GM12878 (cell line): ENCODE data around the gene KRT81. TPM values are rescaled to one million over a fixed set of nuclear protein-coding genes. Genes with fewer than 3 reads are reported as not detected.

Experiments used
- ATAC-seq: fragments of 200-7000 bp; cut with Tn5 transposase; 3 replicates; pipeline ENCODE4 v1.9.1; 2020; ENCODE audit warnings: mild to moderate bottlenecking, moderate library complexity
- BruUV-seq: library from RNA; stranded (reverse); fragments of 400-500 nt; replicated peaks from 2 replicates; lab custom pipeline; 2021; lab: Mats Ljungman, UMichigan
- CTCF ChIA-PET: fragments of 300-600 bp; sonication (Branson Sonifier 250); formaldehyde crosslinking; extraction: SDS; loops from one replicate; lab custom pipeline; 2021; ENCODE audit warnings: inconsistent platforms; lab: Yijun Ruan, JAX
- POLR2A ChIA-PET: fragments of 350-600 bp; formaldehyde crosslinking; extraction: SDS; loops from one replicate; lab custom pipeline; 2021; ENCODE audit warnings: inconsistent platforms; lab: Charles Lee
- RAD21 ChIA-PET: fragments of 300-600 bp; sonication (Branson Sonifier 250); formaldehyde crosslinking; loops from one replicate; lab custom pipeline; 2023; ENCODE audit warnings: antibody characterized with exemption; ENCODE audit not compliant: unreplicated experiment; lab: Charles Lee
- SMC1A ChIA-PET: fragments of 300-600 bp; sonication (Branson Sonifier 250); formaldehyde crosslinking; loops from one replicate; lab custom pipeline; 2023; ENCODE audit not compliant: unreplicated experiment, uncharacterized antibody; lab: Charles Lee
- DNase-seq: peaks from one replicate; pipeline ENCODE4 v3.0.0-alpha.2; 2011; ENCODE audit warnings: low read depth, low spot score
- FAIRE-seq: peaks from 3 replicates; lab custom pipeline; 2011; peaks lifted over from hg19 to GRCh38; lab: Jason Lieb, UNC
- H2AFZ ChIP-seq: 2 replicates; pipeline ENCODE4 v1.6.0; 2011; ENCODE audit warnings: low read depth, low read length, control low read depth; ENCODE audit not compliant: control insufficient read depth
- H3K27ac ChIP-seq: 2 replicates; pipeline ENCODE4 v1.5.1; 2011; ENCODE audit warnings: control low read depth; ENCODE audit not compliant: control insufficient read depth, insufficient read depth
- H3K27me3 ChIP-seq, 2 experiments: replicated peaks in 1 of 2; 2 replicates each; pipeline versions ENCODE4 v1.6.0 to v1.6.1; 2011; ENCODE audit warnings: low read length in 1 of 2; ENCODE audit not compliant: control insufficient read depth in 2 of 2, insufficient read depth in 2 of 2
- H3K36me3 ChIP-seq, 2 experiments: 2 replicates each; pipeline ENCODE4 v1.5.1; 2011; ENCODE audit warnings: low read length in 1 of 2; ENCODE audit not compliant: control insufficient read depth in 2 of 2, insufficient read depth in 2 of 2
- H3K4me1 ChIP-seq: 2 replicates; pipeline ENCODE4 v1.6.1; 2011; ENCODE audit warnings: mild to moderate bottlenecking, low read length, moderate library complexity, mixed read lengths; ENCODE audit not compliant: control insufficient read depth, insufficient read depth
- H3K4me2 ChIP-seq: 2 replicates; pipeline ENCODE4 v1.6.0; 2011; ENCODE audit warnings: control low read depth; ENCODE audit not compliant: control insufficient read depth, insufficient read depth
- H3K4me3 ChIP-seq: fragments of 200-600 bp; sonication (generic); 2 replicates; pipeline ENCODE4 v1.5.1; 2016
- H3K79me2 ChIP-seq: 2 replicates; pipeline ENCODE4 v1.6.0; 2011; ENCODE audit warnings: low read length; ENCODE audit not compliant: control insufficient read depth, insufficient read depth
- H3K9ac ChIP-seq: 2 replicates; pipeline ENCODE4 v1.8.0; 2011; ENCODE audit warnings: low read length, control low read depth, mixed read lengths; ENCODE audit not compliant: control insufficient read depth, insufficient read depth
- H3K9me3 ChIP-seq: replicated peaks from 3 replicates; pipeline ENCODE4 v1.5.1; 2011; ENCODE audit warnings: mild to moderate bottlenecking, low read length; ENCODE audit not compliant: control insufficient read depth, insufficient read depth
- H4K20me1 ChIP-seq: 2 replicates; pipeline ENCODE4 v1.6.0; 2011; ENCODE audit not compliant: control insufficient read depth, insufficient read depth
- MEF2A ChIP-seq: IDR thresholded peaks from 2 replicates; pipeline ENCODE4 v1.6.1; 2011; ENCODE audit warnings: low read depth, mild to moderate bottlenecking, low read length, moderate library complexity; ENCODE audit not compliant: insufficient read depth
- NFYB ChIP-seq: IDR thresholded peaks from 2 replicates; pipeline ENCODE4 v1.6.1; 2011; ENCODE audit warnings: low read depth, mild to moderate bottlenecking, low read length, improper control_type of control experiment, moderate library complexity; ENCODE audit not compliant: insufficient read depth
- TCF3 ChIP-seq: IDR thresholded peaks from 2 replicates; pipeline ENCODE4 v1.6.1; 2012; ENCODE audit warnings: low read depth, mild to moderate bottlenecking, low read length, borderline replicate concordance; ENCODE audit not compliant: insufficient read depth
- WGBS: methylation state at CpG from one replicate; pipeline ENCODE4 v1.1.6; 2016; ENCODE audit warnings: low lambda C conversion rate; ENCODE audit not compliant: insufficient replicate concordance, insufficient coverage; ENCODE audit errors: missing lambda C conversion rate; 5-methylcytosine and 5-hydroxymethylcytosine counted together
- in situ Hi-C: fragments of 300-500 bp; cut with MboI; formaldehyde crosslinking; loops from 9 replicates; pipeline ENCODE4 v1.14.3; 2018; ENCODE audit warnings: mixed read lengths
- intact Hi-C: fragments of 100-400 bp; cut with micrococcal nuclease; formaldehyde crosslinking; loops from one replicate; pipeline ENCODE4 v1.14.2; 2022; ENCODE audit not compliant: unreplicated experiment
- polyA plus RNA-seq, 11 experiments: library from polyadenylated mRNA; depleted of rRNA in 4 of 11; unstranded in 6 of 11; stranded (reverse) in 5 of 11; fragments of >200 nt; fragmentation: Nextera tagmentation in 4 of 11; fragmentation: Illumina TruSeq in 1 of 11; extraction: Ambion mirVana in 4 of 11; extraction: Trizol in 1 of 11; gene quantifications; 1 replicate in 1 of 11; 2 replicates in 10 of 11; pipeline versions ENCODE4 v1.2.1 to v1.2.3, GENCODE V29; 2011 to 2016; ENCODE audit warnings: inconsistent platforms in 2 of 11, missing spikeins in 2 of 11, low read depth in 1 of 11
- total RNA-seq, 4 experiments: library from RNA; depleted of rRNA in 3 of 4; stranded (reverse); fragments of >200 nt in 3 of 4; fragmentation: Illumina TruSeq in 1 of 4; extraction: Trizol in 1 of 4; gene quantifications; 2 replicates each; pipeline versions ENCODE4 v1.2.1 to v1.2.3, GENCODE V29; 2013 to 2021
- TF ChIP-seq, protein P1 (sequence below): fragments of 450-650 bp; formaldehyde crosslinking; IDR thresholded peaks from 2 replicates; pipeline ENCODE4 v1.4.0; 2020; ENCODE audit warnings: mild to moderate bottlenecking, moderate library complexity

The KRT81 gene
- total and polyA plus RNA-seq, 10 of the 15 experiments (the other 5 are each of a cell fraction or from before 2014, with no cell fraction given) = 0.05 to 0.15 TPM; not detected in 8

DNA sequence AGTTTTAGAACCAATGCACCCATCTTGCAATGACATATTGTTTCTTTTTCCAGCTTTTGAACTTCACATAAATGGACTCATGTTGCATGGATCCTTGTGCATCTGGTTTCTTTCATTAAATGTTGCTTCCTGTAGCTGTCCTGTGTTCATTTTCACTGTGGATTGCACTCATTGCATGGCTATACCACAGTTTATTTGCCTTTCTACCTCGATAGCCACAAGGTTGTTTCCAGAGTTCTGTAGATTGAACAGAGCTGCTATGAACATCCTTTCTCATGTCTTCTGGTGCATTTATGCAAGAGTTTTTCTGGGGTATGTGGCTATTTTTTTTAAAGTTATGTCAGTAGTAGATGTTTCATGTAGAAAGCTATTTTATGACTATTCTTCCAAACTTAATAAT, 3.5 kb upstream of the KRT81 start:
- Histone ChIP-seq H3K9me3 (no peaks in the 10 kb centered on the region), H4K20me1 (no peaks in the 10 kb centered on the region), H3K4me1 (no peaks in the 10 kb centered on the region), H3K27ac (no peak overlapping the region), H2AFZ (no peak overlapping the region), H3K4me3 (no peak overlapping the region), H3K4me2 (no peak overlapping the region), H3K36me3 (no peaks in the 10 kb centered on the region), H3K27me3 (peaks cover 0 to 1% of the 10 kb centered on the region in 2 experiments; a peak in 2 of 4 replicates), H3K9ac (no peak overlapping the region), H3K79me2 (no peaks in the 10 kb centered on the region)
- DNase-seq = no peak
- ChIA-PET CTCF (interaction anchor here (0.7 to 7.0 kb wide), 3 partner anchors 15 to 385 kb away, joined by 3 to 39 read pairs (median 4); partner anchors contain the start of gene KRT1), RAD21 (interaction anchor here (1.8 kb wide), 1 partner anchor 51 kb away, joined by 5 read pairs; no protein-coding TSS in a partner anchor), POLR2A (interaction anchor here (0.5 to 0.6 kb wide), 2 partner anchors 12 to 981 kb away, joined by 4 read pairs; no protein-coding TSS in a partner anchor), SMC1A (interaction anchor here (1.0 kb wide), 1 partner anchor 20 kb away, joined by 4 read pairs; no protein-coding TSS in a partner anchor)
- no TSS peak for BruUV-seq
- in situ Hi-C loops = no loop called here
- ATAC-seq = no peak
- intact Hi-C loops = no loop called here
- 0% methylated on average over 1 of the region's 1 CpG for WGBS
- FAIRE-seq = no peak
- TF ChIP-seq MEF2A = no peak
- no peak for TF ChIP-seq TCF3
- TF ChIP-seq, protein P1, sequence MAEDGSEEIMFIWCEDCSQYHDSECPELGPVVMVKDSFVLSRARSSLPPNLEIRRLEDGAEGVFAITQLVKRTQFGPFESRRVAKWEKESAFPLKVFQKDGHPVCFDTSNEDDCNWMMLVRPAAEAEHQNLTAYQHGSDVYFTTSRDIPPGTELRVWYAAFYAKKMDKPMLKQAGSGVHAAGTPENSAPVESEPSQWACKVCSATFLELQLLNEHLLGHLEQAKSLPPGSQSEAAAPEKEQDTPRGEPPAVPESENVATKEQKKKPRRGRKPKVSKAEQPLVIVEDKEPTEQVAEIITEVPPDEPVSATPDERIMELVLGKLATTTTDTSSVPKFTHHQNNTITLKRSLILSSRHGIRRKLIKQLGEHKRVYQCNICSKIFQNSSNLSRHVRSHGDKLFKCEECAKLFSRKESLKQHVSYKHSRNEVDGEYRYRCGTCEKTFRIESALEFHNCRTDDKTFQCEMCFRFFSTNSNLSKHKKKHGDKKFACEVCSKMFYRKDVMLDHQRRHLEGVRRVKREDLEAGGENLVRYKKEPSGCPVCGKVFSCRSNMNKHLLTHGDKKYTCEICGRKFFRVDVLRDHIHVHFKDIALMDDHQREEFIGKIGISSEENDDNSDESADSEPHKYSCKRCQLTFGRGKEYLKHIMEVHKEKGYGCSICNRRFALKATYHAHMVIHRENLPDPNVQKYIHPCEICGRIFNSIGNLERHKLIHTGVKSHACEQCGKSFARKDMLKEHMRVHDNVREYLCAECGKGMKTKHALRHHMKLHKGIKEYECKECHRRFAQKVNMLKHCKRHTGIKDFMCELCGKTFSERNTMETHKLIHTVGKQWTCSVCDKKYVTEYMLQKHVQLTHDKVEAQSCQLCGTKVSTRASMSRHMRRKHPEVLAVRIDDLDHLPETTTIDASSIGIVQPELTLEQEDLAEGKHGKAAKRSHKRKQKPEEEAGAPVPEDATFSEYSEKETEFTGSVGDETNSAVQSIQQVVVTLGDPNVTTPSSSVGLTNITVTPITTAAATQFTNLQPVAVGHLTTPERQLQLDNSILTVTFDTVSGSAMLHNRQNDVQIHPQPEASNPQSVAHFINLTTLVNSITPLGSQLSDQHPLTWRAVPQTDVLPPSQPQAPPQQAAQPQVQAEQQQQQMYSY (CRISPR knock-in tag) = no peak
- TF ChIP-seq NFYB = no peak
